Stimulated activated CD4-positive, alpha-beta T cell treated with anti-CD3 and anti-CD28 coated beads, Interleukin-1b, Interleukin-23, amount 100 ng/mL, for 48 hours (primary cell): ENCODE results near the gene ATXN1.

Experiments
- DNase-seq: peaks from one replicate; pipeline ENCODE4 v3.0.0-alpha.2; 2020

ATXN1 gene

DNA sequence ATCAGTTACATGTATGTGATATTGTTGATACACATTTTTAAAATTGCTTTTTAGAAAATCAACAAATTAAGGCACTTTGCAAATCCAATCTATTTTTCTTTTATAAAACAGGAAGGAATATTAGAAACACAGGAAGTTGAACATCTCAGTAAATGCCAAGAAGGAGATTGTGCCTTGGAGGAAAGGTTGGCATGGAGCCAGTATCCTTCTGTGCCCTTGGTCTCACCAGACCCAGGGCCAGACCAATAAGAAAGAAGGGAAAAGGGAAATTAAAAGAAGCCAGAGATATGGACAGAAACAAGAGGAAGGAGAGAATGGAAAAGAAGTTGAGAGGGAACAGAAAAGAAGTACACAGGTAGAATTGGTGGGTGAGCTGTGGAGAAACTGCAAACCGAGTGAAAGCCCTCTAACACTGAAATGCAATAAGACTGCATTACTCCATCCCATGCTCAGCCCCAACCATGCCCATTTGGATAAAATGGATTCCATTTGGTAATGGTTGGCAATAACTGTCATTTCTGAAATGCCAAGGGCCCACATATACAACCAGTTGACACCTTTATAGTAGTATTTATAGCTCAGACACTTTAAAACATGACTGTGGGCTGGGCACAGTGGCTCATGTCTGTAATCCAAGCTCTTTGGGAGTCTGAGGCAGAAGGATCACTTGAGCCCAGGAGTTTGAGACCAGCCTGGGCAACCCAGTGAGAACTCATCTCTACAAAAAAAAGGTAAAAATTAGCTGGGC is 389.1 kb downstream of the ATXN1 start:
- DNase-seq, result no peak

DNA sequence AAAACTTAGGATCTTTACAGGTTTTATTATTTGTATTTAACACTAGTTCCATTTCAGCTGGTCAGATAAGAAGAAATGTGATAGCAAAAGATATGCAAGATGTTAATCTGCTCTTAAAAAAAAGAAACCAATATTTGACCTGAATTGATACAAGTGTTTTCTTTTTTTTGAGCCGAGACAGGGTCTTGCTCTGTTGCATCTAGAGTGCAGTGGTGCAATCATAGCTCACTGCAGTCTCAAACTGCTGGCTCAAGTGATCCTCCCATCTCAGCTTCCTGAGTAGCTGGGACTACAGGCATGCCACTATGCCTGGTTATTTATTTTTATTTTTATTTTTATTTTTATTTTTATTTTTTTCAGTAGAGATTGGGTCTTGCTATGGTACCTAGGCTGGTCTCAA is 389.9 kb downstream of the ATXN1 start:
- DNase-seq, result no peak

DNA sequence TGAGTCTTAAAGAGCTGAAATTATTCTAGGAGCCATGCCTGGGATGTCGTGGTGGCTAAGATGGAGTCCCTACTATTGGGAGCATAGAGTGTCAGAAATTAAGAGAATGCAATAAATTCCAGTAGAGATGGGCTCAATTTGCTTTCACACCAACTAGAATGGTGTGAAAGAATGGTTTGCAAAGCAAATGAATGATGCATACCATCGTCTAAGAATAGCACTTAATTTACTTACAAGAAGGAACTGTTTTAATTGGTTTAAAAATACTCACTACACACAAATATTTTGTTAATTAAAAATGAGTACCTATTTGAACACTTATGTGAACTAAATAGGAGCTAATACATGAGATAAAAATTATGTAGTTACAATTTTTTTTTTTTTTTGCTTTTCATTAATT is 390.3 kb downstream of the ATXN1 start:
- DNase-seq, result no peak

DNA sequence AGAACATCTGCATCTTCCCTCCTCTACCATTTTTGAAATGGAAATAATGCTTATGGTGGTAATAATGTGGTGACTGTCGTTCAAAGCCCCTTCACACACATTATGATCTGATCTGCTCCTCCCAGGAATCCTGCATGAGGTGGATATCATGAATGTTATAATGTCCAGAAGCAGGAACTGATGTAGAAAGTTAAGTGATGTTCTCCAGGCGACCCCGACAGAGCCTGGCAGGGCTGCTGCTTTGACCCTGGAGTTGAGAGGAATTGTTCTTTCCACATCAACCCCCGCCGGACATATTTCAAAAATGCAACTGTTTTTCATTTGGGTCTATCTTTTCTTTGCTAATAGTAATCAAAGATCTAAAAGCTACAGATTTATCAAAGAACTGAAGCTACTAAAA is 391.3 kb downstream of the ATXN1 start:
- no peak for DNase-seq

DNA sequence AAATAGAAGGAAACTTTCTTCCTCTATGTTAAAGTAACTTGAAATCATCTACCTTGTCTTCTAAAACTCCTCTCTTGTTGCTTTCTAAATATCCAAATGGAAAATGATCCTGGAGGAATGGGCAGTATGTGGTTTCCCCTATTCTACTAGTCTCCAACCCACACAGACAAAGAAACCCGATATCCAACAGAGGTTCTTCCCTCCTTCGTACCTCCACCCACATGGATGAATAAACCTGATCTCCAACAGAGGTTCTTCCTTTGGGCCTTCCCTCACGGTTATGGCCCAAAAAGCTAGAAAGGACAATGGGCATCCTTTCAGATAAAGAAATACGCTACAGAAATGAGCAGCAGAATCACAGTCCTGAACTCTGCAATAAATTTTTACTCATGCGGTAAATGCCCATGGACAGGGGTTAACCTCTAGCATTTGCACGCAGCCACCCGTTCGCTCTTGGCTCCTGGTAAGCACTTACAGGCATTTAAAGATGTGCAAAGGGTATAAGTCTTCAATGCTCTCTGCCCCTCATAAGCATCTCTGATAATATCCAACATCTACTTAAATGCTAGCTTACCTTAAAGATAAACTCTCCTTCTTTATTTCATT is 392.0 kb downstream of the ATXN1 start:
- no peak for DNase-seq

DNA sequence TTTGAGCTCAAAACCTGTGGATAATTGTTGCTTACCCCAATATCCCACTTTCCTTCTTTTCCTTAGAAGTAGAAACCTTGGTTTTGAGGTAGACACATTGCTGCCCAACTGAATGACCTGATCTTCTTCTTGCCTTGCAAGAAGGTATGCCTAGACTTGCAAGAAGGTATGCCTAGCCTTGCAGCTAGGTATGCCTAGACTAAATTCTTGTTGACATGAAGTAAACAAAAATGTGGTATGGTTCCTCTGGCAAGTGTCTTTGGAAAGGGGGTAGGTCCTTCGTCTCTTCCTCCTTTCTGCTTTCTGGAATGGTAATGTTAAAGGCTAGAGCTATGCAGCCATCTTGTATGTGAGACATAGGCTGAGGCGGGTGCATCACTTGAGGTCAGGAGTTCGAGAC is 393.7 kb downstream of the ATXN1 start:
- no peak for DNase-seq

GRCh38 chr6:16363749-16364148 is 397.5 kb downstream of the ATXN1 start:
- no peak for DNase-seq

- DNase-seq, result no peak
Measured at GRCh38 chr6:16362819-16363589, 398.3 kb downstream of the ATXN1 start.

- DNase-seq, result no peak
Measured at GRCh38 chr6:16362296-16362695, 399.0 kb downstream of the ATXN1 start.

DNA sequence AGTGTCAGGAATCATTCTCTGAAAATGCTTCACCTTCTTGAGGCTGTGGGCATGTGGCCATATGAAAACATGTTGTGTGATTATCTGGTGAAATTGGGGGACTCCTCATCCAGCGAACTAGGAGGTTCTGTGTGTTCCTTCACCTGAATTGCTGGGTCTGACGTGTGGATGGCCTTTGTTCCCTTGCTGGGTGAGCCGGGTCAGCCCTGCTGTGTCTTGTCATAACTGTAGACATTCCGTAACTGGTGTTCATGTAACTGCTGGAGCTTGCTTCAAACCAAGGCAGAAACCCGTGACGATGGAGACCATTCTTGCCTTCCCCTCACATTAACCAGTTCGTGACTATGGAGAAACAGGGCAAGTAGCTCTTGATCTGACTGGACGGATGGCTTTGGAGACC is 399.4 kb downstream of the ATXN1 start:
- no peak for DNase-seq

GRCh38 chr6:16361121-16361520 is 400.1 kb downstream of the ATXN1 start:
- no peak for DNase-seq

- no peak for DNase-seq
Measured at GRCh38 chr6:16360365-16360764, 400.9 kb downstream of the ATXN1 start.

DNA sequence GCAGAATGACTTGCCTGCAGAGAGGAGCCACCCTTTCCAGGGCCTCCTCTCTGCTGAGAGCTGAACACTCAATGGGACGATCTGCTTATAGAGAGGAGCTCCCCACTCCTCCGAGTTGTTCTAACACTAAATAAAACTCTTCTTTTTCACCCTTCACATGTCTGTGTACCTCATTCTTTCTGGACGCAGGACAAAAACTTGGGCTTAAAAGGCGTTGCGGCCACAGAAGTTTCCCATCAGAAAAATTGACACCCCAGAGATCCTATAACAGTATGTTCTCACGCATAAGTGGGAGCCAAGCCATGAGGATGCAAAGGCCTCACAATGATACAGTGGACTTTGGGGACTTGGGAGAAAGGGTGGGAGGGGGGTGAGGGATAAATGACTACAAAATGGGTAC is 401.7 kb downstream of the ATXN1 start:
- DNase-seq, result no peak

GRCh38 chr6:16358531-16359138 is 402.6 kb downstream of the ATXN1 start:
- DNase-seq, result no peak

- no peak for DNase-seq
Measured at GRCh38 chr6:16355699-16356446, 405.4 kb downstream of the ATXN1 start.

DNA sequence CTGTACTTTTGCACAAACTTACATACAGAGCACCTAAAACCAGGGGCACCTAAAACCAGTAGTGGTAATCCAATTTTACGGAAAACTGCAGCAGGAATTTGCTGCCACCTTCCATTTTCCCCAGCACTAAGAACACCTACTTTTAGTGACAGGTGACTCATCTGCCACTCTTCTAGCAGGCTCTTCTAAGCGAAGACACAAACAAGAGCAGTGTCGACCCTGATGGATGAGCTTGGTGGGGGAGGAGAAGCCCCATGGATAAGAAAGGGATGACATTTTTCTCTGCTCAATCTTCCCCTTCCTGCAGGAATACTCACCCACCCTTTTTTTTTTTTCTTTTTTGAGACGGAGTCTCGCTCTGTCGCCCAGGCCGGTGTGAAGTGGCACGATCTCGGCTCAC is 406.0 kb downstream of the ATXN1 start:
- DNase-seq, result no peak

GRCh38 chr6:16354692-16355091 is 406.6 kb downstream of the ATXN1 start:
- no peak for DNase-seq

- no peak for DNase-seq
Measured at GRCh38 chr6:16352821-16353438, 408.3 kb downstream of the ATXN1 start.

DNA sequence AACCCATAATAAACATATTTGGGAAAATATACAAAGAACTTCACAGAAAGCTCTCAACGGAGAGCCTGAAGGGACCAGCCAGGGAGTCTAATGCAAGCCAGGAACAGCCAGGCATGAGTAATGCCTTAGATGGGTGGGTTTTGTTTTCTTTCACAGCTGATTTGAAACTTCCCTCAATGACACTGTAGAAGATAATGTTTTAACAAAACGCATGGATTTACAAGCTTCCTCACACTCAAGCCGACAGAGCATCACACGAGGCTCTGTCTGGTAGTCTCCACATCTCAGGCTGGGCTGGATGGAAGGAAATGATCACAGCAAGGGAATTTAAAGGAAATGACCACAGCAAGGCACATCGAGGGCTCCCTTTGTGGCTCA is 409.0 kb downstream of the ATXN1 start:
- no peak for DNase-seq

DNA sequence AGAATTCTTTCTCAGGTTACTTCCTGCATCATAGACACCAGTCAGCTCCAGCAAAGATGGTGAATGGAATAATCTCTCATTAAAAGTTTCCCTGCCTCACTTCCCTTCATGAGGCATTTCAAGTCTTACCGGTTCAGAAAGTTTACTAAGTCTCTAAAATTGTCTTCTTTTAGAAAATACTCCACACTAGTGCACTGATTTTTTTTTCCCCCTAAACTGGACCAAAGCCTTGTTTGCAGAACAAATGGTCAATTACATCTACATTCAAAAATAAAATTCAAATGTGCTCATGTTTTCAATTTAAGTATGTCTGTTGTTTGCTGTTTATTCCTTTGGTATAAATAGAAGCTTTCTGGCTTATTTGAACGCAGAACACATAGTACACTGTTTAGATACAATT is 411.7 kb downstream of the ATXN1 start:
- no peak for DNase-seq

- no peak for DNase-seq
Measured at GRCh38 chr6:16346831-16347230, 414.4 kb downstream of the ATXN1 start.
